GM18511 (cell line): ENCODE results near the gene ROPN1.
"Not testable (repeated sequence)": the region's sequence is repeated elsewhere in the genome, so short reads cannot be mapped to it uniquely, and the experiment has no call there.

Source experiments
- ATAC-seq: cut with Tn5 transposase; IDR thresholded peaks from one replicate; pipeline ENCODE4 v1.9.1; 2021; ENCODE audit warnings: mild to moderate bottlenecking, moderate library complexity; ENCODE audit not compliant: unreplicated experiment

ROPN1 gene

DNA sequence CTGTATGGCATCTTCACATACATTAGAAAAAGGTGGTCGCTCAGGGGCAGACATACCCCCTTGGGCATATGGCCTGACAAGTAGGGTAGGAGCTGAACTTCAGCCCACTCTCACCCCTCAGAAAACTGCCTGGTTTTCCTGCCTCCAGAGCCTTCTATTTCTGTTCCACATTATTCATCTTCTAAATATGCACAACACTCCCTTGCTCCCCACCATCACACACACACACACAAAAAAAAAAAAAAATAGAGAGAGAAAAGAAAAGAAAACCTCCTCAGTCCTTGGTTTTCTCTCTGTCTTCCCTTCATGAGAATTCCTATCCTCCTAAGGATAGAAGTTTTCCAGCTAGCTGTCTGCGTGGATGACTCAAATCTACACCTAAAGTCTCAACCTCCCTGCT is 5.6 kb upstream of the ROPN1 start:
- no peak for ATAC-seq

DNA sequence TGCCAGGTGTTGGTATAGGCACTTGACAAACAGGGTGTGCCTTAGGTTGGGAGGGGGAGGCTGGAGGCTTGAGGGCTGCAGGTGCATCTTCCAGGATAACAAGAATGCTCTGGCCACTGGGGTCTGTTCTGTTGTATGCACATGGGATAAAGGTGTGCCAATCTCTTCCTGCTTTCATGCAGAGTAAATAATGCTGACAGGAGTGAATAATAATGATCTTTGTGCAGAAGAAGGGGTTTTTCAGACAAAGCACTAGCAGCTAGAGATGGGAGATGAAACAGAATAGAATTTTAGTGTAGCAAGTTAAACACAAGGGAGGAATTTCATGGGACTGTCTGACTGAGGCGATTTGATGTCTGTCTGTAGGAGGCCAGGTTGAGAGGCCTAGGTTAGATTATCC is 1.9 kb upstream of the ROPN1 start:
- ATAC-seq, result no peak

DNA sequence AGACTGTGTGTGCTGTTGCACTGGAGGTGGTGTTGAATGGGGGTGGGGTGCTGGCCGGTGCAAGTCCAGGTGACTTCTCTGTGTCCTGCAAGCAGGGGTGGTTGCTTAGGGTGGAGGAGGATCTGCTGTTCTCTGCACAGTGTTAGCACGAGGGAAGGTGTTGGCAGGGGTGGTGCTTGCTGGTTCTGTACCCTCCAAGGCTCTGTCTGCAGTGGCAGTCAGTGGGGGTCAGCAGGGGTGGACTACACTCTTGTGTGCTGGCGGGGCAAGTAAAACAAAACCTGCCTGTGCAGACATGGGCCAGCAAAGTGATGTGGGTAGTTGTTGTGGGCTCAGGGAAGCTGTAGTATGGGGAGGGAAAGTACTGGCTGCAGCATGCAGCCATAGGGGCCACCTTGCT is 5.5 kb downstream of the ROPN1 start:
- ATAC-seq, result no peak

- no peak for ATAC-seq
Measured at GRCh38 chr3:123984957-123985356, 7.0 kb downstream of the ROPN1 start.

GRCh38 chr3:123984350-123984749 is 7.6 kb downstream of the ROPN1 start:
- no peak for ATAC-seq

- ATAC-seq, result not testable (repeated sequence)
Measured at GRCh38 chr3:123981317-123981716, 10.6 kb downstream of the ROPN1 start.

GRCh38 chr3:123980539-123980938 is 11.4 kb downstream of the ROPN1 start:
- ATAC-seq, result no peak

GRCh38 chr3:123979525-123980501 is 12.1 kb downstream of the ROPN1 start:
- not testable (repeated sequence) for ATAC-seq

DNA sequence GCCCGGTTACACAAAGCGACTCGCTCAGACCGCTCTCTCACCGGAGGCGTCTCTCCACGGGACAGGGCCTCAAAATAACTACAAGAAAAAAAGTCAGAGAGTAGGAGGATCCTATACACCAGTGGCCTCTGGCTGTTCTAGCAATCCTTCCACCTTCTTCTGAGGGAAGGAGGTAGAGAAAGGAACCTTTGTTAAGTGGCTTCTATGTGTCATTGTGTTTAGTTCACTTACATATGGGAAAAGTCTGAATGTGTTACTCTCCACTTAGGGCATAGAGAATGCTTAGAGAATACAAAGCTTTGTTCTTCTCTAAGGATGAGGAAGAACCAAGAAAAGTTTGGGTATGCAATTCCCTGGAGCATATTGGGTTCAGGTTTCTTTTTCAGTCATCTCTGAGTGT is 15.0 kb downstream of the ROPN1 start:
- not testable (repeated sequence) for ATAC-seq

DNA sequence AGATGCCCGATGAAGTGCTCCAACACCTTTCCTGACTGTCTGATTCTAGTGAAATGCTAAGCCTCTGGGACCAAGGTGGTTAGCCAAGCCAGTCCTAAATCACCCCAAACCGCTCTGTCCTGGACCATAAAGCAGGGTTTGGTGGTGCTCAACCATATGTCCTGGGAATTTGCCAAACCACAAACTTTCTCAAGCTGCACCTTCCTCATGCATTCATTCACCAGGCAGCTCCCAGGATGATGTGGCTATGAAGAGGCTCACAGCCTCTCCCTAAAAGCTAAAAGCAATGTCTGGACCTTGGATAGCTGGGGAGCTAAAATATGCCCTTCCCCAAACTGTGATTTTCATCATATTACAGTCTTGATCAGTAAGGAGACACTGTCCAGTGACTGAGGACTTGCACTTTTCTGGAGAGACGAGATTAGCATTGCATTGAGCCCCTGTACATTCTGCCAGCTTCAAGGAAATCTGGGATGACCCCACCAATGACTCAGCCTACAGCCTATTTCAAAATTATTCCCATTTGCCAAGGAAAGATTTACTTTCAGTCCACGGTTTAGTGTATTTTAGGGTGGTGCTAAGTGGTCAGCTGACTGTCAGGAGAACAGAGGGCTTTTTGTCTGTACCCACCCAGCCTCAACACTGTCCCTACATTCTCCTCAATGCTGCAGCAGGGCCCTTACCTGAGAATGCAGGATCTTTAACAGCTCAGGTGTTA is 15.6 kb downstream of the ROPN1 start:
- ATAC-seq, result not testable (repeated sequence)

DNA sequence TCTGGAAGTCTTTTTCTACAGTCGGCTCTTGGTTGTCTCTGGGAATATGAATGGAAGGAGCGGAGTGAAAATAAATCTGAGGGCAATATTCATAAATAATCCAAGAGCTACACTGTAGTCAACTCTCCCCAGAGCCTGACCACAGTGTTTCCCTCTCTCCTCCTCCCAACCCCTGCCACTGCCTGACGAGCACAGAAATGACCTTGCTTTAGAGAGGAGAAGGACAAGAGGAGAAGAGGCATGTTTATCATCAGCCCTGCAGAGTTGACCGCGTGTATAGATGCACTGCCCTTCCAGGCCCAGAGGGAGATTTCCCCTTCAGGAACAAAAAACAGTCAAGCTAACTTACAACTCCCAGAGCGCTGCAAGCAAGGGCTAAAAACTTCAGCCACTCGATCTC is 16.9 kb downstream of the ROPN1 start:
- ATAC-seq, result not testable (repeated sequence)

GRCh38 chr3:123971406-123971805 is 20.5 kb downstream of the ROPN1 start:
- ATAC-seq, result no peak

GRCh38 chr3:123967260-123967659 is 24.7 kb downstream of the ROPN1 start:
- ATAC-seq, result not testable (repeated sequence)

- ATAC-seq, result not testable (repeated sequence)
Measured at GRCh38 chr3:123966799-123967198, 25.1 kb downstream of the ROPN1 start.

GRCh38 chr3:123964793-123965192 is 27.1 kb downstream of the ROPN1 start:
- not testable (repeated sequence) for ATAC-seq

DNA sequence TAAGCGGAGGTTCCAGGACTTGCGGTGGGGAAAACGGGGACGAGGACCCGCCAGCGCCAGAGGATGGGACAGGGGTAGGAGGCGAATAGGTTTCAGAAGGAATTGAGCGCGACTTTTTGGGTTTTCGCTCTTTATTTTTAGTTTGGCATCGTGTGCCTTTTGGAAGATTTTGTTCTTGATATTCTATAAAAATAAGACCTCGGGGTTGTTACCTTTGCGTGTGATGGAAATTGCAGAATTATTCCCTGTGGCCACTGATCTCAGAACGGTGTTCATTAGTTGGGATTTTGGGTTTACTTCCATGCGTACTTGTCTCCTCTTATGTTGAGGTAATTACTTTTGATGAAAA is 30.4 kb downstream of the ROPN1 start:
- ATAC-seq, result peak; percentile 15

DNA sequence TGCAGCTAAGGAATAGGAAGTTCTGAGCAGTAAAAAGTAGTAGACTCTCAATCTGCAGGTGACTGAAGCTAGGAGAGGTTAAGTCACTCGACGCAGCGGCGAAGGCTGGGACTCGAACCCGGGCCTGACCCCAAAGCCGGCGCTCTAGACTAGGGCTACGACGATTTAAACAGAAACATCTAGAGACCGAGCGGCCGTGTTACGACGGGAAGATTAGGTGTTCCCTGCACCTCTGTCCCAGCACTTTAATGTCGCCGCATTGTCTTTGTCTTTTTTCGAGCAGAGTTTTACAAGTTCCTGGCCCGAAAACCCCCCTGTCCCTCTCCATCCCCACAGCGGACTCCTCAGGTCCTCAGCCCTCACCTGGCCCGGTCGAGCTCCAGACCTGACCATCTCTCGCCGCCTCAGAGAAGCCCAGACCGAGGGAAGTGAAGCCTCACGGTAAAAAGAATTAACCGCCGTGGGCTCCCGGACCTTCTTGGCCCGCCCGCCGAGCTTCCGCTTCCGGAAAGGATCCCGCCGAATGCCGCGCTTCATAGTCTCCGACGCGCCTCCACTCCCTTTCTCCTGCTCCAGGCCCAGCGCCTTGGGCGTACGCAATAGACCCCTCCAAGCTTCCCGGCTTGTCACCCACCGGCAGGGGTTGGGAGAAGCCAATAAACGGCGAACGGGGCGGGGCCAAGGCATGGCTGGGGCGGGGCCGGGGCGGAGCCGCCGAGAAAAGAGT is 31.0 kb downstream of the ROPN1 start, which contains the start of gene CCDC14:
CCDC14 (minus strand) TSS at position 449 of the 727 bp plus-strand sequence; CDS start at position 393, 56 bp downstream.
- peak; percentile 91 for ATAC-seq

DNA sequence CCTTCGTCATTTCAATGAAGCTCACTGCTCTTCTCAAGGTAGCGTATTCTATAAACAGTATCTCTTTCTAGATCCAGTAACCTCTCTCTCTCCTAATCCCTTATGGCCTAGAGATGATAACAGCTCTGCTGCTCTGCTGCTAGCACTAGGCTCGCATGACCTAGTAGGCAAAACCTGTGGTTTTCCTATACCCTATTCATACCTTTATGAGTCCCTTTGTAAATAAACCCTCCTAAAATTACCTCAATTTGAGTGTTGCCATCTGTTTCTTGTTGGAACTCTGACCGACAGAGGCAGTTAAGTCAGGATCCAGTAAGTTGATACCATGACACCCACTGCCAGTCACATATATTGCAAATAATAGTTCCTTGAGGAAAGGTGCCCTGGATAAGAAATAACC is 38.2 kb downstream of the ROPN1 start:
- no peak for ATAC-seq

- no peak for ATAC-seq
Measured at GRCh38 chr3:123952844-123953520, 38.9 kb downstream of the ROPN1 start.
